GM12878 (cell line): ENCODE results near the gene MRNIP.

ENCODE experiments used
- FOXM1 ChIP-seq: IDR thresholded peaks from 2 replicates; pipeline ENCODE4 v1.6.1; 2012; ENCODE audit warnings: low read depth, mild to moderate bottlenecking, inconsistent platforms, low read length, moderate library complexity
- MXI1 ChIP-seq: fragments of 150-350 bp; IDR thresholded peaks from 2 replicates; pipeline ENCODE4 v1.6.1; 2011; ENCODE audit warnings: low read depth, mild to moderate bottlenecking, inconsistent platforms, low read length, improper control_type of control experiment
- POLR2A ChIP-seq: IDR thresholded peaks from 2 replicates; pipeline ENCODE4 v1.6.1; 2011; ENCODE audit warnings: low read depth, mild to moderate bottlenecking, low read length
- SIN3A ChIP-seq: IDR thresholded peaks from 2 replicates; pipeline ENCODE4 v1.6.1; 2012; ENCODE audit warnings: low read depth, low read length, improper control_type of control experiment
- SP1 ChIP-seq: IDR thresholded peaks from one replicate; pipeline ENCODE4 v1.6.1; 2011; ENCODE audit warnings: low read depth, low read length
- TAF1 ChIP-seq: IDR thresholded peaks from 2 replicates; pipeline ENCODE4 v1.6.1; 2011; ENCODE audit warnings: mild to moderate bottlenecking, low read depth, low read length, borderline replicate concordance
- TCF12 ChIP-seq: IDR thresholded peaks from 2 replicates; pipeline ENCODE4 v1.6.1; 2011; ENCODE audit warnings: low read depth, mild to moderate bottlenecking, low read length

- TF ChIP-seq SIN3A (no peak), POLR2A (no peak), SP1 (no peak), FOXM1 (no peak), TCF12 (no peak), TAF1 (no peak), MXI1 (no peak)
These were observed 11.8 kb upstream of the MRNIP start for GRCh38 chr5:179870403-179870903.
